Nephron (organoid): ENCODE data around the gene AS3MT.
"Not testable (repeated sequence)": the region's sequence is repeated elsewhere in the genome, so short reads cannot be mapped to it uniquely, and the experiment has no call there.

Source experiments
- H3K27ac Mint-ChIP-seq, 3 experiments: 2 replicates each; pipeline ENCODE4 v1.8.0; 2020; ENCODE audit warnings: mixed read lengths in 3 of 3, mild to moderate bottlenecking in 2 of 3, moderate library complexity in 1 of 3
- H3K27me3 Mint-ChIP-seq: 2 replicates; pipeline ENCODE4 v1.8.0; 2021; ENCODE audit warnings: low read depth, mild to moderate bottlenecking, moderate library complexity, mixed read lengths
- H3K36me3 Mint-ChIP-seq: 2 replicates; pipeline ENCODE4 v1.8.0; 2020; ENCODE audit warnings: low read depth, mixed read lengths
- H3K4me1 Mint-ChIP-seq: 2 replicates; pipeline ENCODE4 v1.8.0; 2020; ENCODE audit warnings: mixed read lengths
- H3K4me3 Mint-ChIP-seq, 3 experiments: 2 replicates each; pipeline ENCODE4 v1.8.0; 2020; ENCODE audit warnings: mild to moderate bottlenecking in 3 of 3, mixed read lengths in 3 of 3, moderate library complexity in 2 of 3
- H3K9me3 Mint-ChIP-seq: 2 replicates; pipeline ENCODE4 v1.8.0; 2020; ENCODE audit warnings: mixed read lengths
- CTCF ChIP-seq, 3 experiments: fragments of 200-600 bp; sonication (generic); IDR thresholded peaks; one replicate each; pipeline ENCODE4 v1.5.0; 2021; ENCODE audit warnings: antibody characterized with exemption in 3 of 3; ENCODE audit not compliant: unreplicated experiment in 3 of 3

AS3MT gene

GRCh38 chr10:102926842-102927241, 57.6 kb downstream of the AS3MT start:
- Mint-ChIP-seq H3K9me3 (peaks cover 17% of the 10 kb centered on the region), H3K27me3 (no peaks in the 10 kb centered on the region), H3K36me3 (peaks cover 27% of the 10 kb centered on the region), H3K4me3 (no peak overlapping the region), H3K4me1 (peaks cover 20% of the 10 kb centered on the region), H3K27ac (no peak overlapping the region)
- no peak for TF ChIP-seq CTCF (IDR thresholded peaks at IDR 0.05; ENCODE audit: unreplicated experiment in 3 of 3)

GRCh38 chr10:102927311-102928010, 58.2 kb downstream of the AS3MT start:
- H3K4me3 Mint-ChIP-seq: no peak overlapping the region
- peaks cover 20% of the 10 kb centered on the region for H3K9me3 Mint-ChIP-seq
- peaks cover 14% of the 10 kb centered on the region for H3K4me1 Mint-ChIP-seq
- no peak overlapping the region for H3K27ac Mint-ChIP-seq
- H3K27me3 Mint-ChIP-seq: no peaks in the 10 kb centered on the region
- peaks cover 30% of the 10 kb centered on the region for H3K36me3 Mint-ChIP-seq
- no peak for TF ChIP-seq CTCF (IDR thresholded peaks at IDR 0.05; ENCODE audit: unreplicated experiment in 3 of 3)

GRCh38 chr10:102928442-102928841, 59.2 kb downstream of the AS3MT start:
- H3K27me3 Mint-ChIP-seq: not testable (repeated sequence)

GRCh38 chr10:102930720-102931119, 61.5 kb downstream of the AS3MT start:
- Mint-ChIP-seq H3K27me3 (no peaks in the 10 kb centered on the region), H3K4me3 (no peak overlapping the region), H3K36me3 (peaks cover 34% of the 10 kb centered on the region), H3K4me1 (no peaks in the 10 kb centered on the region), H3K27ac (no peak overlapping the region), H3K9me3 (peaks cover 25% of the 10 kb centered on the region)
- no peak for TF ChIP-seq CTCF (IDR thresholded peaks at IDR 0.05; ENCODE audit: unreplicated experiment in 3 of 3)

More at GRCh38 chr10:102928442-102928841, 59.2 kb downstream of the AS3MT start:
- H3K9me3 Mint-ChIP-seq: peaks cover 25% of the 10 kb centered on the region
- H3K4me3 Mint-ChIP-seq, H3K4me1 Mint-ChIP-seq, H3K27ac Mint-ChIP-seq: not testable (repeated sequence)
- H3K36me3 Mint-ChIP-seq: peaks cover 34% of the 10 kb centered on the region

- H3K4me3 Mint-ChIP-seq: no peak overlapping the region
- no peaks in the 10 kb centered on the region for H3K4me1 Mint-ChIP-seq
- peaks cover 25% of the 10 kb centered on the region for H3K9me3 Mint-ChIP-seq
- TF ChIP-seq CTCF (IDR thresholded peaks at IDR 0.05; ENCODE audit: unreplicated experiment in 3 of 3): no peak
- peaks cover 34% of the 10 kb centered on the region for H3K36me3 Mint-ChIP-seq
- H3K27me3 Mint-ChIP-seq: no peaks in the 10 kb centered on the region
- no peak overlapping the region for H3K27ac Mint-ChIP-seq
Measured at GRCh38 chr10:102931643-102932042, 62.4 kb downstream of the AS3MT start.

- Mint-ChIP-seq H3K27ac (no peak overlapping the region), H3K4me1 (no peaks in the 10 kb centered on the region), H3K27me3 (no peaks in the 10 kb centered on the region), H3K36me3 (peaks cover 15% of the 10 kb centered on the region), H3K9me3 (peaks cover 17% of the 10 kb centered on the region), H3K4me3 (no peak overlapping the region)
- TF ChIP-seq CTCF (IDR thresholded peaks at IDR 0.05; ENCODE audit: unreplicated experiment in 3 of 3): no peak
Measured at GRCh38 chr10:102935505-102935904, 66.2 kb downstream of the AS3MT start.
